Measurements from ENCODE around the gene RHNO1. TPM values are rescaled to one million over a fixed set of nuclear protein-coding genes. Genes with fewer than 3 reads are reported as not detected.

RHNO1 gene, protein sequence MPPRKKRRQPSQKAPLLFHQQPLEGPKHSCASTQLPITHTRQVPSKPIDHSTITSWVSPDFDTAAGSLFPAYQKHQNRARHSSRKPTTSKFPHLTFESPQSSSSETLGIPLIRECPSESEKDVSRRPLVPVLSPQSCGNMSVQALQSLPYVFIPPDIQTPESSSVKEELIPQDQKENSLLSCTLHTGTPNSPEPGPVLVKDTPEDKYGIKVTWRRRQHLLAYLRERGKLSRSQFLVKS
- 41.7 and 44.6 TPM in 2 replicates for total RNA-seq (2014; rRNA removed; shearing (Covaris generic))

- DNase-seq (ENCODE audit: low read depth) = peak; percentile 82
Measured at GRCh38 chr12:2877047-2877952, at the start of gene RHNO1, which contains the start of gene FOXM1. Gene RHNO1, plus strand, starts transcription at chr12:2877223. Its CDS starts 8,144 bp downstream, at chr12:2885367. Gene FOXM1, minus strand, starts transcription at chr12:2877174. Its CDS starts 2,696 bp downstream, at chr12:2874478.

DNA sequence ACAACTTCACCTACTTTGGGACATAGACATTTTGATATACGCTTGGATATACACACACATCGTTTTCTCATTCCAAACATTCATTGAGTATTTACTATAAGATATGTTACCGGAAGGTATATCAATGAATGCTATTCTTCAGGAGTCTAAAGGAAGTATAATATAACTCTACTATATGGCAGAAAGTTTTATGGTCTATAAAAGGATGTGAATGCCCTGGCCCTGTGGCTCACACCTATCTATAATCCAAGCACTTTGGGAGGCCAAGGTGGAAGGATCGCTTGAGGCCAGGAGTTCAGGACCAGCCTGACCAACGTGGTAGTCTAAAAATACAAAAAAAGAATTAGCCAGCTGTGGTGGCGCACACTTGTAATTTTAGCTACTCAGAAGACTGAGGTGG lies 47.7 kb upstream of the RHNO1 start:
- DNase-seq (ENCODE audit: low read depth) = no peak

DNA sequence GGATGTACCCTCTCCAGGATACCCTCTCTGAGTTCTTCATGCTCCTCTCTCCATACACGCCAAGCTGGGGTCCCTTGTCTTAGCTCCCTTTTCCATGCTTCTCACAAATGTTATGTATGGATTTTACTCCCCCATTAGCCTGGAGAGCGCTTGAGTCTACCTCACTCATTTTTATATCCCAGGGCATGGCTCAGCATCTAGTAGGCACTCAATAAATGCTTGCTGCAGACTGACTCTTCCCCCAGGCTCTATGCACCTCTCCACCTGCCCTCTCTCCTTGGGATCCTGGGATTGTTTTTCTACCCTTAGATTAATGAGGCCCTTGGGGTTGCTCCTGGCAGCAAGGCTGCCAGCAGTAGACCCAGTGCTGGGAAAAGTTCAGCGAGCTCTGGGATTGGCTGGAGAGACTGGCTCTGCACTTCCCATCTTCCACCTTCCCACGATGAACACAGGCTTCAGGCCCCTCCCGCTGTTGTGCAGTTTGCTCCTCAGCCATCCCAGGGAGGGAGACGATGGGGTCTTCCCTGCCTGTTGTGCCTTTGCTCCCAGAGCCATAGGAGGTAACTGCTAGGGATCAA lies 44.4 kb upstream of the RHNO1 start:
- DNase-seq (ENCODE audit: low read depth) = no peak

- DNase-seq (ENCODE audit: low read depth) = no peak
Measured at GRCh38 chr12:2833327-2833726, 43.7 kb upstream of the RHNO1 start.

DNA sequence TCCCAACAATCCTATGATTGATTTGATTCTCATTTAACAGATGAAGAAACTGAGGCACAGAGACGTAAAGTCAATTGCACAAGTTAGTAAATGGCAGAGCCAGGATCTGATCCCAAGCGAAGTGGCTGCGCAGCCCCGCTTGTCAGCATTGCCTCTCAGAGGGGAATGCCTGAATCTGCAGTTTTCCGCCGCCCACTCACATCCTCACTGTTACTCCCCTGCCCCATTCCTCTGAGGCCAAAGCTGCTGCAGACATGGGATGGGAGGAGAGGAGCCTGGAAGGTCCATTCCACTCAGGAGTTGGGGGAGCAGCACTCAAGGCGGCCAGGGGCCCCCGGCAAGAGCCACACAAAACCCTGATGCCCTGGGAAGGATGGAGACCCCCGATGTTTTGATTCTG lies 43.2 kb upstream of the RHNO1 start:
- DNase-seq (ENCODE audit: low read depth) = no peak

GRCh38 chr12:2834581-2835491 lies 42.2 kb upstream of the RHNO1 start, which contains the start of gene NRIP2:
Gene NRIP2, minus strand, starts transcription at chr12:2835035. Its CDS starts 52 bp downstream, at chr12:2834983.
- DNase-seq (ENCODE audit: low read depth) = no peak

- no peak for DNase-seq (ENCODE audit: low read depth)
Measured at GRCh38 chr12:2835691-2836403, 41.2 kb upstream of the RHNO1 start.

GRCh38 chr12:2836574-2836973 lies 40.4 kb upstream of the RHNO1 start:
- no peak for DNase-seq (ENCODE audit: low read depth)

- no peak for DNase-seq (ENCODE audit: low read depth)
Measured at GRCh38 chr12:2841056-2841650, 35.9 kb upstream of the RHNO1 start.

DNA sequence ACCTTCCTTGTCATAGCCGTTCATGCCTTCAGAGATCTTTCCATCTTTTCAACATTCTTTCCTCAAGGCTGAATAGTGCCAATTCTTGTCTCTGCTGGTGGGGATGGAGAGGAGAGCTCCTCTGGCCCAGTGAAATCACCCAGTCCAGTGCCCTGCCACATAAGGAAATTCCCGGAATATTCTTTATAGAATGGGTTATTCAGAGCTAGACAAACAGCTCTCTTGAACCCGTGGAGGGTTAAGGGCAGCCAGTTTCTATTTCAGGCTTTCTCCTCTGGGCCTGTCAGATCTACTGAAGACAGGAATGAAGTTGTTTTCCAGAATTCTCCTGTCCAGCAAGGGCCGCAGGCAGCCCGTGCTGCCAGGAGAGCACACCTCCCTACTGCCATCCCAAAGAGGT lies 34.1 kb upstream of the RHNO1 start:
- no peak for DNase-seq (ENCODE audit: low read depth)

DNA sequence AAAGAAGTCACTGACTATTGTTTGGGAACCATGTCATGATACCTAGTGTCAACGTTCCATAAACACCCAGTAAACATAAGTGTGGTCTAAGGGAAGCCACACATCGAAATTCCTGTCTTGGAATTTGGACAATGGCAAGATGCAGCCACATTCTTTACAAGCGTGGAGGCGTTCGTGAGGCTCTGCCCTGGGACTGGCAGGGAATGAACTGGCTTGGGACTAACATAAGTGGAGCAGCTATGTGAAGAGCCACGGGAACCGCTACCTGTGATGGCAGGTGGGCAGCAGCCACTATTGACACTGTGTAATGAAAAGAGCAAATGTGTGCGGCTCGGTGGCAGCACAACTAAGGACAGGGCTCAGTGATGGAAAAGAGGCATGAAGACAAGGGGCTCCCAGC lies 32.2 kb upstream of the RHNO1 start:
- peak; percentile 16 for DNase-seq (ENCODE audit: low read depth)

DNA sequence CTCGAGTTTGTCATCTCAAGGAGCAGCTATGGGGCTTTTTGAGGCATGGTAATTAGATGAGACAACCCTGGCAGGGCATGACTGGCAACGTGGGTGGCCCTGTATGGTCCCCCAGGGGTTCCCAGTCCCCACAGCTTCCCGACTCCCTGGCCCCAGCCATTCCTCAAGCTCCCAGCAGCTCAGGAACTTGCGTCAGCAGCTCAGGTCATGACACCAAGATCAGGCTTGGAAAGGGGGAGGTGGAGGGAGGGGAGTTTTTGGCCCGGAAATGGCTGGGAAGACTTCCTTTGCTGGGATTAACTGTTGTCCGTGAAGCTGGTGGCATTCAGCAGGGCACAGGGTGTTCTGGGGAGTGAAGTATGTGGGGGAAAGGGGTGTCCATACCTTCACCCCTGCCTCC lies 31.7 kb upstream of the RHNO1 start:
- DNase-seq (ENCODE audit: low read depth) = peak; percentile 35

DNA sequence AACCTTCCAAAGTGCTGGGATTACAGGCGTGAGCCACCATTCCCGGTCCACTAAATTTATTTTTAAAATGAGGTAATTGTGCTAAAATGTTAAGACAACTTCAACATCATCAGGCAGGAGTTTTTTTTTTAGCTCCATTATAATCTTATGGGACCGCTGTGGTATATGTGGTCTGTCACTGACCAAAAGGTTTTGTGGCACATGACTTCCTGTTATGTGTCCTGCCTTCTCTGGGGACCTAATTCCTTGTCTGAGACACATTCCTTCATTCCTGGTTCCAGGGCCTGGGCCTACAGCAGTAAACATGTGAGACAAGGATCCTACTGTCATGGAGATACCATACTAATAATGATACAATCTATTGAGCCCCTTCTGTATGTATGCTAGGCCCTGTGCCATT lies 25.1 kb upstream of the RHNO1 start:
- DNase-seq (ENCODE audit: low read depth) = no peak

- peak; percentile 60 for DNase-seq (ENCODE audit: low read depth)
Measured at GRCh38 chr12:2853626-2854025, 23.4 kb upstream of the RHNO1 start.

DNA sequence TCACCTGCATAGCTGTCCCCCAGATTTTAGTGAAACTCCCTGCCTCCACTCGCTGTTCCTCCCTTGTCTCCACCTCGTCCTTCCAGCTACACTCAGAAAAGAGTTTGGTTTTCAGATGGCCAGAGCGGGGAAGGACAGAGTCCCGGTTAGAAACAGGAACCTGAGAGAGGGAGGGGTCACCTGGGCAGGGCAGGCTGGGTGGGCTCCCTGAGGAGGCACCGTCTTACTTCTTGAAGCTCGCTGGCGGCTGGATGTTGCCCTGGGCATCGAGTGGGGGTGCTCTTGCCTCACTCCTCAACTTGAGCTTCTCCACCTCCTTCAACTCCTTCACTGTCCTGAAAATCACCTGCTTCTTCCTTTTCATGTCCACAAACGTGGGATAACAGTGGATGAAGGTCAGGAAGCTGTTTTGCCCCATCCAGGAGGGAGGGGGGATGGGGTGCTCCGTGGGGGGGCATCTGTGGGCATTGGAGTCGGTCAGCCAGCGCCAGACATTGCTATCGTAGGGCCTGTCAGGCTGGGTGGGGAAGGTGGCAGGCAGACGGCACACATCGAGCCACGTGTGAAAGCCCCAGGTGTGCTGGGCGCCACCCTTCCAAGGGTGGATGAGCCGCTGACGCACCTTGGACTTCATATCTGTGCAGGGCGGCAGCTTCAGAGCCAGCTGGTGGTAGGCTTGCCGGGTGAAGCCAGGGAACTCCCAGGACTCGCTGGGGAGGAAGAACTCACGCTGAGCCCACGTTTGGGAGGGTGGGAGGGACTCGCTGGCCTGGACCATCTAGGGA lies 22.2 kb upstream of the RHNO1 start:
- DNase-seq (ENCODE audit: low read depth) = no peak

DNA sequence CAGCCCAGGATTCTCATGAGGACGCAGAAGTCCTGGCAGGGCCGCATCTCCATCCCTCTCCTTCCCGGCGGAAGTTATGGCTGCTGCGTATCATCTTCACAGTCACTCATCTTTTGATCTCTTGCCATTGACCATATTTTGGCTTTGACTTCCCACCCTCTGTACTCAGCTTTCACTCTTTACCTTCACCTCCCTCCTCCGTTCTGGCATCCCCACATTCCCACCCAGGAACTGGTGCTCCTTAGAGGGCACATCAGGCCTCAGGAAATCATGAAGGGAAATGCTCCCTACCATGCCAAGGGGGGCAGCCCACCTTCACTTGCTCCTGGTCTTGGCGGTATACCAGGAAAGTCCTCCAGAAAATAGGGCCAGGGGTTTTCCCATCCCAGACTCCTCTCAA lies 21.5 kb upstream of the RHNO1 start:
- DNase-seq (ENCODE audit: low read depth) = no peak

DNA sequence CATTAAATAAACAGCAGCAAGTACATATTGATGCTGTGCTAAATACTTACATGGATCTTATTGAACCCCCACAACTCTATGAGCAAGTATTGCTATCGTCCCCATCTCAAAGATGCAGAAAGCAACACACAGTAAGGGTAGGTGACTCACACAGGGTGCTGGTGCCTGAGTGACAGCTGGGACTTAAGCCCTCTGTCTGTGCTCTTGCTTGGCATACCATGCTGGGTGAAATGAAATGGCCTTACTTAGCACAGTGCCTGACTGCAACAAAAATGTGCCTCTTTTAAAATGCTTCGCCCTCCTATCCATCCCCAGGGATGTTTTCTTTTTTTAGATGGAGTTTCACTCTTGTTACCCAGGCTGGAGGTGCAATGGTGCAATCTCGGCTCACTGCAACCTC lies 21.0 kb upstream of the RHNO1 start:
- DNase-seq (ENCODE audit: low read depth) = no peak

DNA sequence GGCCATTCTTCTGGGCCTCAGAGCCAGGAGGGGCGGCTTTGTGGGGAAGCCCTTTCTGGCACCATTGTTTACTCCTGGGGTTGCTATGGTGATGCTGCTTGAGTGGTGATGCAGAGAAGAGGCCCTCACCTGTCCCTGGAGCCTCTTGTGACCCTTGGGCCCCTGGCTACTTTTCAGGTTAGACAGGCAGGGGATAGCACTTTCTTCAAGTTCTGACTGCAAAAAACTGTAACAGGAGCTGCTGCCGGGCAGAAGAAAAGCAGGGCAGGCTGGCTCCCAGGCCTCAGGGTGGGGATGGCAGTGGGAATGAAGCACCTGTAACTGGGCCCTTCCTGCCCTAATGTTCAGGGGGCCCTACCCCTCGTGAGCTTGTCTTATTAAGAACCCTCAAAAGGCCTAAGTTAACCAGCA lies 20.0 kb upstream of the RHNO1 start, which contains the start of gene TEX52:
Gene TEX52, minus strand, starts transcription at position 19 of the 411 bp plus-strand sequence. Its CDS starts 13 bp downstream, at position 6.
- DNase-seq (ENCODE audit: low read depth) = no peak

GRCh38 chr12:2857576-2857975 lies 19.4 kb upstream of the RHNO1 start:
- DNase-seq (ENCODE audit: low read depth) = no peak
